ENCODE data around the gene CFAP69.

- TF ChIP-seq POLR2A (IDR thresholded peaks at IDR 0.05), result no peak
- no peak for TF ChIP-seq CTCF (IDR thresholded peaks at IDR 0.05)
- no peak for TF ChIP-seq POLR2AphosphoS5 (IDR thresholded peaks at IDR 0.05)
- no peak for TF ChIP-seq EP300 (IDR thresholded peaks at IDR 0.05)
Observed at GRCh38 chr7:90207956-90208355, 37.0 kb upstream of the CFAP69 start.
